HS-27A (cell line): ENCODE measurements around the gene PCP4L1.
"Not testable (repeated sequence)": the region's sequence is repeated elsewhere in the genome, so short reads cannot be mapped to it uniquely, and the experiment has no call there.

Experiments
- DNase-seq: peaks from one replicate; pipeline ENCODE4 v3.0.0-alpha.2; 2012; ENCODE audit warnings: low read depth, missing footprints

The PCP4L1 gene

GRCh38 chr1:161315841-161316674 is 57.5 kb downstream of the PCP4L1 start:
- not testable (repeated sequence) for DNase-seq

GRCh38 chr1:161324020-161324419 is 65.5 kb downstream of the PCP4L1 start:
- DNase-seq, result no peak

- no peak for DNase-seq
Observed at GRCh38 chr1:161330346-161330745, 71.8 kb downstream of the PCP4L1 start.

GRCh38 chr1:161333166-161333565 is 74.6 kb downstream of the PCP4L1 start:
- no peak for DNase-seq
